ENCODE results near the gene KCNG2. TPM values are rescaled to one million over a fixed set of nuclear protein-coding genes. Genes with fewer than 3 reads are reported as not detected.

Gene KCNG2
- total RNA-seq, 1 experiment from 2014 or later: 0.14 TPM

GRCh38 chr18:79937103-79937860, 139.5 kb downstream of the KCNG2 start:
- no peak for DNase-seq
- no peaks in the 10 kb centered on the region for H3K36me3 ChIP-seq (replicated peaks; ENCODE audit: control insufficient read depth, insufficient read depth, low read length)
- no peaks in the 10 kb centered on the region for H3K27me3 ChIP-seq (ENCODE audit: control insufficient read depth, insufficient read depth, low read length)
- H3K4me3 ChIP-seq (ENCODE audit: insufficient read depth, low read depth, low read length): no peak overlapping the region

- Histone ChIP-seq H3K4me3 (ENCODE audit: insufficient read depth, low read depth, low read length) (no peak overlapping the region), H3K27me3 (ENCODE audit: control insufficient read depth, insufficient read depth, low read length) (no peaks in the 10 kb centered on the region), H3K36me3 (replicated peaks; ENCODE audit: control insufficient read depth, insufficient read depth, low read length) (no peaks in the 10 kb centered on the region)
- no peak for DNase-seq
These were observed 140.5 kb downstream of the KCNG2 start for GRCh38 chr18:79938196-79938595.

- Histone ChIP-seq H3K36me3 (replicated peaks; ENCODE audit: control insufficient read depth, insufficient read depth, low read length) (no peaks in the 10 kb centered on the region), H3K4me3 (ENCODE audit: insufficient read depth, low read depth, low read length) (no peak overlapping the region), H3K27me3 (ENCODE audit: control insufficient read depth, insufficient read depth, low read length) (no peaks in the 10 kb centered on the region)
- DNase-seq: no peak
These were observed 141.4 kb downstream of the KCNG2 start for GRCh38 chr18:79939096-79939495.

- Histone ChIP-seq H3K36me3 (replicated peaks; ENCODE audit: control insufficient read depth, insufficient read depth, low read length) (no peaks in the 10 kb centered on the region), H3K4me3 (ENCODE audit: insufficient read depth, low read depth, low read length) (no peak overlapping the region), H3K27me3 (ENCODE audit: control insufficient read depth, insufficient read depth, low read length) (no peaks in the 10 kb centered on the region)
- no peak for DNase-seq
These were observed 142.5 kb downstream of the KCNG2 start for GRCh38 chr18:79940126-79940813.

GRCh38 chr18:79940814-79941472, 143.2 kb downstream of the KCNG2 start:
- Histone ChIP-seq H3K27me3 (ENCODE audit: control insufficient read depth, insufficient read depth, low read length) (no peaks in the 10 kb centered on the region), H3K36me3 (replicated peaks; ENCODE audit: control insufficient read depth, insufficient read depth, low read length) (no peaks in the 10 kb centered on the region), H3K4me3 (ENCODE audit: insufficient read depth, low read depth, low read length) (no peak overlapping the region)
- no peak for DNase-seq

GRCh38 chr18:79941473-79942119, 143.9 kb downstream of the KCNG2 start:
- no peak for DNase-seq
- Histone ChIP-seq H3K4me3 (ENCODE audit: insufficient read depth, low read depth, low read length) (no peak overlapping the region), H3K36me3 (replicated peaks; ENCODE audit: control insufficient read depth, insufficient read depth, low read length) (no peaks in the 10 kb centered on the region), H3K27me3 (ENCODE audit: control insufficient read depth, insufficient read depth, low read length) (no peaks in the 10 kb centered on the region)

GRCh38 chr18:79942211-79942610, 144.5 kb downstream of the KCNG2 start:
- DNase-seq: no peak
- no peaks in the 10 kb centered on the region for H3K27me3 ChIP-seq (ENCODE audit: control insufficient read depth, insufficient read depth, low read length)

GRCh38 chr18:79942786-79943607, 145.3 kb downstream of the KCNG2 start:
- no peak overlapping the region for H3K4me3 ChIP-seq (ENCODE audit: insufficient read depth, low read depth, low read length)
- no peak for DNase-seq
- no peaks in the 10 kb centered on the region for H3K36me3 ChIP-seq (replicated peaks; ENCODE audit: control insufficient read depth, insufficient read depth, low read length)
- no peaks in the 10 kb centered on the region for H3K27me3 ChIP-seq (ENCODE audit: control insufficient read depth, insufficient read depth, low read length)

More at GRCh38 chr18:79942211-79942610, 144.5 kb downstream of the KCNG2 start:
- Histone ChIP-seq H3K4me3 (ENCODE audit: insufficient read depth, low read depth, low read length) (no peak overlapping the region), H3K36me3 (replicated peaks; ENCODE audit: control insufficient read depth, insufficient read depth, low read length) (no peaks in the 10 kb centered on the region)

GRCh38 chr18:79943608-79944125, 145.9 kb downstream of the KCNG2 start:
- H3K4me3 ChIP-seq (ENCODE audit: insufficient read depth, low read depth, low read length): no peak overlapping the region
- no peaks in the 10 kb centered on the region for H3K27me3 ChIP-seq (ENCODE audit: control insufficient read depth, insufficient read depth, low read length)
- no peak for DNase-seq
- no peaks in the 10 kb centered on the region for H3K36me3 ChIP-seq (replicated peaks; ENCODE audit: control insufficient read depth, insufficient read depth, low read length)

- Histone ChIP-seq H3K4me3 (ENCODE audit: insufficient read depth, low read depth, low read length) (no peak overlapping the region), H3K36me3 (replicated peaks; ENCODE audit: control insufficient read depth, insufficient read depth, low read length) (no peaks in the 10 kb centered on the region), H3K27me3 (ENCODE audit: control insufficient read depth, insufficient read depth, low read length) (no peaks in the 10 kb centered on the region)
- no peak for DNase-seq
These were observed 146.5 kb downstream of the KCNG2 start for GRCh38 chr18:79944126-79944731.

GRCh38 chr18:79944746-79945117, 147.0 kb downstream of the KCNG2 start:
- DNase-seq: no peak
- H3K36me3 ChIP-seq (replicated peaks; ENCODE audit: control insufficient read depth, insufficient read depth, low read length): no peaks in the 10 kb centered on the region
- no peak overlapping the region for H3K4me3 ChIP-seq (ENCODE audit: insufficient read depth, low read depth, low read length)
- H3K27me3 ChIP-seq (ENCODE audit: control insufficient read depth, insufficient read depth, low read length): no peaks in the 10 kb centered on the region

GRCh38 chr18:79945118-79946042, 147.6 kb downstream of the KCNG2 start:
- no peak for DNase-seq
- Histone ChIP-seq H3K4me3 (ENCODE audit: insufficient read depth, low read depth, low read length) (no peak overlapping the region), H3K27me3 (ENCODE audit: control insufficient read depth, insufficient read depth, low read length) (peaks cover 2% of the 10 kb centered on the region), H3K36me3 (replicated peaks; ENCODE audit: control insufficient read depth, insufficient read depth, low read length) (no peaks in the 10 kb centered on the region)
